Thyroid gland (tissue), 4 donors: ENCODE measurements around the gene DGUOK. TPM values are rescaled to one million over a fixed set of nuclear protein-coding genes. Genes with fewer than 3 reads are reported as not detected.

Experiments
- DNase-seq, 2 donors: peaks; one replicate each; pipeline ENCODE4 v3.0.0-alpha.2; 2019
- H3K27ac ChIP-seq, 3 donors: fragments of 200-600 bp; sonication (generic); 1 replicate in 2 of 3; 2 replicates in 1 of 3; pipeline ENCODE4 v1.5.1; 2016 to 2019; ENCODE audit warnings: mild to moderate bottlenecking in 1 of 3, moderate library complexity in 1 of 3
- H3K27me3 ChIP-seq: fragments of 200-600 bp; sonication (generic); one replicate; pipeline ENCODE4 v1.5.1; 2019
- H3K36me3 ChIP-seq, 2 donors: fragments of 200-600 bp; sonication (generic); one replicate each; pipeline ENCODE4 v1.5.1; 2016 to 2019
- H3K4me1 ChIP-seq, 2 donors: fragments of 200-600 bp; sonication (generic); one replicate each; pipeline ENCODE4 v1.5.1; 2017 to 2019
- H3K4me3 ChIP-seq, 3 donors: fragments of 200-600 bp; sonication (generic); replicated peaks in 1 of 3; 1 replicate in 2 of 3; 2 replicates in 1 of 3; pipeline ENCODE4 v1.5.1; 2016; ENCODE audit warnings: mild to moderate bottlenecking in 1 of 3
- H3K9me3 ChIP-seq: fragments of 200-600 bp; sonication (generic); one replicate; pipeline ENCODE4 v1.5.1; 2017
- POLR2A ChIP-seq, 2 donors: fragments of 450-650 bp; IDR thresholded peaks; one replicate each; pipeline ENCODE4 v1.6.1; 2017; ENCODE audit warnings: antibody characterized with exemption in 2 of 2, mild to moderate bottlenecking in 2 of 2, moderate library complexity in 1 of 2
- WGBS, 2 donors: methylation state at CpG; one replicate each; pipeline ENCODE4 v1.1.5; 2017; 5-methylcytosine and 5-hydroxymethylcytosine counted together
- intact Hi-C: fragments of 100-400 bp; cut with DNase I; formaldehyde crosslinking; loops from one replicate; pipeline ENCODE4 v1.15.1; 2023
- total RNA-seq, 4 donors: library from RNA; depleted of rRNA; stranded (reverse); fragments of >200 nt; gene quantifications; one replicate each; pipeline ENCODE4 v1.2.3, GENCODE V29; 2016
- TF ChIP-seq, protein P1 (sequence below), 6 experiments: fragments of 200-600 bp in 3 of 6; fragments of 450-650 bp in 3 of 6; sonication (generic) in 3 of 6; IDR thresholded peaks; one replicate each; pipeline ENCODE4 v1.5.1; 2016 to 2019; ENCODE audit warnings: antibody characterized with exemption in 6 of 6, mild to moderate bottlenecking in 2 of 6, inconsistent platforms in 1 of 6, moderate library complexity in 1 of 6

DGUOK gene
- total RNA-seq, 4 donors from 2014 or later, result 41.8 to 65.8 (median 46.9) TPM

- Histone ChIP-seq H3K9me3 (no peaks in the 10 kb centered on the region), H3K4me1 (peaks cover 8 to 18% of the 10 kb centered on the region in 2 donors), H3K36me3 (no peaks in the 10 kb centered on the region), H3K4me3 (no peak overlapping the region), H3K27ac (no peak overlapping the region), H3K27me3 (no peaks in the 10 kb centered on the region)
- 96% methylated on average over 2 of the region's 2 CpGs for WGBS, 2 donors
- intact Hi-C loops, result no loop called here
- no peak for TF ChIP-seq POLR2A (IDR thresholded peaks at IDR 0.05)
- TF ChIP-seq, protein P1, sequence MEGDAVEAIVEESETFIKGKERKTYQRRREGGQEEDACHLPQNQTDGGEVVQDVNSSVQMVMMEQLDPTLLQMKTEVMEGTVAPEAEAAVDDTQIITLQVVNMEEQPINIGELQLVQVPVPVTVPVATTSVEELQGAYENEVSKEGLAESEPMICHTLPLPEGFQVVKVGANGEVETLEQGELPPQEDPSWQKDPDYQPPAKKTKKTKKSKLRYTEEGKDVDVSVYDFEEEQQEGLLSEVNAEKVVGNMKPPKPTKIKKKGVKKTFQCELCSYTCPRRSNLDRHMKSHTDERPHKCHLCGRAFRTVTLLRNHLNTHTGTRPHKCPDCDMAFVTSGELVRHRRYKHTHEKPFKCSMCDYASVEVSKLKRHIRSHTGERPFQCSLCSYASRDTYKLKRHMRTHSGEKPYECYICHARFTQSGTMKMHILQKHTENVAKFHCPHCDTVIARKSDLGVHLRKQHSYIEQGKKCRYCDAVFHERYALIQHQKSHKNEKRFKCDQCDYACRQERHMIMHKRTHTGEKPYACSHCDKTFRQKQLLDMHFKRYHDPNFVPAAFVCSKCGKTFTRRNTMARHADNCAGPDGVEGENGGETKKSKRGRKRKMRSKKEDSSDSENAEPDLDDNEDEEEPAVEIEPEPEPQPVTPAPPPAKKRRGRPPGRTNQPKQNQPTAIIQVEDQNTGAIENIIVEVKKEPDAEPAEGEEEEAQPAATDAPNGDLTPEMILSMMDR (IDR thresholded peaks at IDR 0.05), result no peak
- no peak for DNase-seq
These were observed 50.8 kb downstream of the DGUOK start for GRCh38 chr2:73977466-73977865.

GRCh38 chr2:73979021-73979420 lies 52.3 kb downstream of the DGUOK start:
- Histone ChIP-seq H3K4me1 (peaks cover 9 to 32% of the 10 kb centered on the region in 2 donors), H3K27me3 (no peaks in the 10 kb centered on the region), H3K4me3 (no peak overlapping the region), H3K27ac (no peak overlapping the region), H3K9me3 (no peaks in the 10 kb centered on the region), H3K36me3 (no peaks in the 10 kb centered on the region)
- 48 to 51% methylated on average over 5 of the region's 5 CpGs for WGBS, 2 donors
- no peak for DNase-seq
- intact Hi-C loops, result no loop called here
- TF ChIP-seq POLR2A (IDR thresholded peaks at IDR 0.05), result no peak
- TF ChIP-seq, protein P1 (IDR thresholded peaks at IDR 0.05), result no peak

- H3K27ac ChIP-seq, result no peak overlapping the region
- 65 to 78% methylated on average over 3 of the region's 3 CpGs for WGBS, 2 donors
- H3K36me3 ChIP-seq, result no peaks in the 10 kb centered on the region
- no peak for DNase-seq
- intact Hi-C loops, result loop anchor here (10.0 kb wide), 1 partner anchor 145 kb away; no protein-coding TSS in a partner anchor
- no peaks in the 10 kb centered on the region for H3K27me3 ChIP-seq
- peaks cover 13 to 33% of the 10 kb centered on the region in 2 donors for H3K4me1 ChIP-seq
- H3K9me3 ChIP-seq, result no peaks in the 10 kb centered on the region
- H3K4me3 ChIP-seq, result no peak overlapping the region
- TF ChIP-seq, protein P1 (IDR thresholded peaks at IDR 0.05), result no peak
- no peak for TF ChIP-seq POLR2A (IDR thresholded peaks at IDR 0.05)
These were observed 53.0 kb downstream of the DGUOK start for GRCh38 chr2:73979686-73980085.

- no peak overlapping the region for H3K4me3 ChIP-seq
- peaks cover 13 to 34% of the 10 kb centered on the region in 2 donors for H3K4me1 ChIP-seq
- intact Hi-C loops, result loop anchor here (10.0 kb wide), 1 partner anchor 146 kb away; no protein-coding TSS in a partner anchor
- 79 to 89% methylated on average over 2 of the region's 2 CpGs for WGBS, 2 donors
- DNase-seq, result no peak
- no peak overlapping the region for H3K27ac ChIP-seq
- H3K9me3 ChIP-seq, result no peaks in the 10 kb centered on the region
- TF ChIP-seq, protein P1 (IDR thresholded peaks at IDR 0.05), result no peak
- TF ChIP-seq POLR2A (IDR thresholded peaks at IDR 0.05), result no peak
- no peaks in the 10 kb centered on the region for H3K27me3 ChIP-seq
- no peaks in the 10 kb centered on the region for H3K36me3 ChIP-seq
These were observed 53.9 kb downstream of the DGUOK start for GRCh38 chr2:73980566-73980965.

DNA sequence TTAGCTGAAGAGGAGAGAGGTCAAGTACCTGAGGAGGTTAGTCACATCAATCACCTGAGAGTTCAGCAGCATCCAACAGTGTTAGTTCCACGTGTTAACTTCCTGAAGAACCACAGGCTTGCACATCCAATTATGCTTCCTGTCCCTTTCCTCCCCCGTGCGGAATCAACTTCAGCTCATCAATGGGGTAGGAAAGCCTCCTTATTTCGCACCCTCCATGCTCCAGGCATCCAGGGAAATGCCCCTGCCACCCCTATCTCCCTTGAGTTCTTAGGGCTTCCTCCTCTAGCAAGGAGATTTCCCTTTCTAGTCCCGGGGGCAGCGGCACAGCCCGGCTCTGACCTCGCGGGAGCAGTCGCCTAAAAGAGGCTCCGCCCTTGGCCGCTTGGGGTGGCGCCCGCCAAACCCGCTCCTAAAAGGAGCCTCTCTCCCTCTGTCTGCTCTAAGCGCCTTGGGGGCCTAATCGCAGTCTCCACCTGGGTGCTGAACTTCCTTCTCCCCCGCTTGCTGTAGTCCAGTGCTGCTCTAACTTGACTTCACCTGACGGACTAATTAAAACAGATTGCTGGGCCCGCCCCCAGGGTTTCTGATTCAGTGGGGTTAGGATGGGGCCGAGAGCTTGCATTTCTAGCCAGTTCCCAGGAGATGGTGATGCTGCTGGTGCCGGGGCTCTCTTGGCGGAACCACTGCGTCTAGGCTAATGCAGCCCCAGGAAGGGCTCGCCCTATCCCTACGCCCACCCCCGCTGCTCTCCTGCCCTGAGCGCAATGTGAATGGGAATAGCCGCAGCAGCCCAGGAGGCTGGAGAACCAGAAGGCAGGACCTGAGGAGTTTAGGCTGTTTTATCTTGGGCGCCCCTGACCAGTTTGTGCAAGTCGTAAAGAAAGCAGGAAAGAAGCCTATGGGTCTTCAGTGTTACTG lies 54.7 kb downstream of the DGUOK start:
- H3K9me3 ChIP-seq, result no peaks in the 10 kb centered on the region
- H3K36me3 ChIP-seq, result no peaks in the 10 kb centered on the region
- WGBS, 2 donors, result 15 to 18% methylated on average over 28 to 31 of the region's 31 CpGs
- H3K27me3 ChIP-seq, result no peaks in the 10 kb centered on the region
- peak overlapping the region in 1 of 3 donors; percentile 18 for H3K27ac ChIP-seq
- no peak for TF ChIP-seq POLR2A (IDR thresholded peaks at IDR 0.05)
- TF ChIP-seq, protein P1 (IDR thresholded peaks at IDR 0.05), result no peak
- DNase-seq, result peak; percentile 39 to 44
- H3K4me1 ChIP-seq, result peaks cover 20 to 42% of the 10 kb centered on the region in 2 donors
- intact Hi-C loops, result loop anchor here (10.0 kb wide), 1 partner anchor 147 kb away; no protein-coding TSS in a partner anchor
- H3K4me3 ChIP-seq, result peak overlapping the region in 1 of 3 donors; percentile 25
